Activated CD4-positive, alpha-beta T cell treated with anti-CD3 and anti-CD28 coated beads, Interleukin-2, Interleukin-6, amounts not matched to agents 100 ng/mL and 50 ng/mL, durations not matched to agents 16 hours and 8 hours (primary cell): ENCODE results near the gene TIRAP.
A peak's percentile ranks its signal among the peaks of the same experiment; 100 is the strongest.

Experiments
- DNase-seq: peaks from one replicate; pipeline ENCODE4 v3.0.0-alpha.2; 2020

Gene TIRAP

GRCh38 chr11:126328001-126328390 is 45.1 kb downstream of the TIRAP start:
- no peak for DNase-seq

- no peak for DNase-seq
These were observed 45.6 kb downstream of the TIRAP start for GRCh38 chr11:126328444-126328843.

GRCh38 chr11:126328938-126329643 is 46.2 kb downstream of the TIRAP start:
- no peak for DNase-seq

- peak; percentile 32 for DNase-seq
These were observed 46.8 kb downstream of the TIRAP start for GRCh38 chr11:126329644-126330211.

GRCh38 chr11:126331286-126331685 is 48.4 kb downstream of the TIRAP start:
- no peak for DNase-seq

- DNase-seq = peak; percentile 23
These were observed 49.4 kb downstream of the TIRAP start for GRCh38 chr11:126332221-126332711.

GRCh38 chr11:126333142-126333541 is 50.2 kb downstream of the TIRAP start:
- no peak for DNase-seq

- DNase-seq = no peak
These were observed 52.0 kb downstream of the TIRAP start for GRCh38 chr11:126334659-126335462.

- no peak for DNase-seq
These were observed 52.5 kb downstream of the TIRAP start for GRCh38 chr11:126335463-126335760.

GRCh38 chr11:126336138-126336541 is 53.2 kb downstream of the TIRAP start:
- DNase-seq = no peak

GRCh38 chr11:126336671-126337101 is 53.8 kb downstream of the TIRAP start:
- DNase-seq = no peak

- no peak for DNase-seq
These were observed 54.2 kb downstream of the TIRAP start for GRCh38 chr11:126337126-126337473.

GRCh38 chr11:126337474-126338241 is 54.8 kb downstream of the TIRAP start:
- DNase-seq = no peak

- no peak for DNase-seq
These were observed 55.6 kb downstream of the TIRAP start for GRCh38 chr11:126338346-126339055.

- no peak for DNase-seq
These were observed 56.4 kb downstream of the TIRAP start for GRCh38 chr11:126339073-126339862.

- no peak for DNase-seq
These were observed 57.1 kb downstream of the TIRAP start for GRCh38 chr11:126339863-126340434.

GRCh38 chr11:126340960-126341606 is 58.2 kb downstream of the TIRAP start:
- no peak for DNase-seq

- DNase-seq = no peak
These were observed 58.9 kb downstream of the TIRAP start for GRCh38 chr11:126341760-126342161.

- no peak for DNase-seq
These were observed 60.2 kb downstream of the TIRAP start for GRCh38 chr11:126343051-126343450.
